Activated T-helper 1 cell treated with Interleukin-2 at 50 U/mL for 16 hours (primary cell): ENCODE results near the gene CTR9.

Source experiments
- DNase-seq: peaks from one replicate; pipeline ENCODE4 v3.0.0-alpha.2; 2020; ENCODE audit warnings: low read depth

The CTR9 gene

DNA sequence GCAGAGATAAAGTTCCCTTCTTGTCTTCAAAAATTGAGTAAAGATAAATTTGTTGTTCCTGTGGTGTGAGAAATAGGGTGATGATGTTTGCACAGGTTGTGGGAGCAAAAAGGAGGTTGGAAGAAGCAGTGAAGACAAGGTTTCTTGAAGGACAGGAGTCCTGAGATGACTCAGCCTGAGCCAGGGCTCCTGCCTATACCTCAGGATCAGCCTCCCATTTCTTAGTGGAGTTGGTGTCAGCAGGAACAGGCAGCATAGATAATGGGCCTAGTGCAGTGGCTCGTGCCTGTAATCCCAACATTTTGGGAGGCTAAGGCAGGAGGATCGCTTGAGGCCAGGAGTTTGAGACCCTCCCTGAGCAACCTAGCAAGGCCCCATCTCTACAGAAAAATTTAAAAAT is 29.0 kb downstream of the CTR9 start:
- no peak for DNase-seq

DNA sequence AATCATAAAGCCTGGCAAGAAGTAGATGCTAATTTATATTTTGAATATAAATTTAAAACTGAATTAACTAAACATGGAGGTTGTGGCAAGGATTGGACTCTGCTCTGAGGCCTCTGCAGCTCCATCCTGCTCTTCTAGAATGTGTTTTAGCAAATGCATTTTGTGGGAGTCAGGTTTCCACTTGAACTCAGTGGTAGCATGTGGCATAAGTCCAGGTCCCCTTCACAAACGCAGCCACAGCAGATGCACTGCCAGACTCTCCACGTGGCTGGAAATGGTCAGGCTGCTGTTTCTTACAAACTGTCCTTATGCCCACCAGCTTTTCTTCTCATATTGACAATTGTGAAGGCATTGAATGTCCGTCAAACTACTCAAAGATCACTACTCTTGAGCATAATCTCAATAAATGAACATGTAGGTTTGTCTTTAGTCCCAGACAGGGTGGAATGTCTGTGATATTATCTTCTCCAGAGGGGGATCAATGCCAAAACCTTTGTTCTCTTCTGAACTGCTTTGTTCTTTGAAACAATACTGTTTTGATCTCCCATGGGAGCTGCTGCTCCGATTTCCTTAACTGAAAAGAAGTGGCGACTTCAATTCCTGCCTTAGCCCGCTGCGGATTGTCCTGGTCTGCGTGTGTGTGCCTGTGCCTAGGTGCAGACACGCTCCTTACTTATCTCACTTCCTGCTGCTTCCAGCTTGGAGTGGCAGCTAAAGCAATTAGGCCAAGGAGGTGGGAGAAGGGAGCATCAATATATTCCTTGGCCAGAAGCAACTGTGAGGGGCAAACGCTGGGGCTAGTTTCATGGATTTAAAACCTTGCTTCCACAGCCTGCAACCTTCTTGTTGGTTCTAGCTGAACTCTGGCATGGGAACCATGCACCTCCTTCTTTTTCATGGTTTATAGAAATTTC is 33.4 kb downstream of the CTR9 start:
- no peak for DNase-seq

DNA sequence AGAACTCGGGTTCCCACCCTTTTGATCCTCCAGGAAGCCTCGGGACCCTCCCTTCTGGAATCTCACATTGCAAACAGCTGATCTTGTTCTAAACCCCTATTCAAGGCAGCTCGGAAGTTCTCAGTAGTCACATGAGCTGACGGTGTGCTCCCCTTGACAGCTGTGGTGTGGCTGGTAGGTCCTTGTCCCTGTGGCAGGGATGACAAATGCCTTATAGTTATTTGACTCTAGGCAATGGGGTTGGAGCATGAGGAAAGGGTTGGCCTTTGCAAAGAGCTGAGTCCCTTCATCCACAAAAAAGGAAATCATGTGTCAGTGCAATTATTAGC is 34.1 kb downstream of the CTR9 start:
- DNase-seq = no peak

DNA sequence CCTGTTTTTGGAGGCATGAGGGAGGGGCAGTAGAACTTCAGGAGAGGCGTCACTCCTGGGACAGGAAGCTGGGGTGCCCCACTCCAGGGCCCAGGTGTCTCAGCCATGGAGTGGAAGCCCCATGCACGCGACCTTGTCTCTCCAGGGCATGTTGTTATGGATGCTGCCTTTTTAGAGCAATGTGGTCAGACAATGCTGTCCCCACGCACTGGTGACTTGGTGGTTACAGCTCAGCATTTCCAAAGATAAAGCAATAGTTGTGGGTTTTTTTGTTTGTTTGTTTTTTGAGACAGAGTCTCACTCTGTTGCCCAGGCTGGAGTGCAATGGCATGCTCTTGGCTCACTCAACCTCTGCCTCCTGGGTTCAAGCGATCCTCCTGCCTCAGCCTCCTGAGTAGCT is 35.4 kb downstream of the CTR9 start:
- DNase-seq = no peak

DNA sequence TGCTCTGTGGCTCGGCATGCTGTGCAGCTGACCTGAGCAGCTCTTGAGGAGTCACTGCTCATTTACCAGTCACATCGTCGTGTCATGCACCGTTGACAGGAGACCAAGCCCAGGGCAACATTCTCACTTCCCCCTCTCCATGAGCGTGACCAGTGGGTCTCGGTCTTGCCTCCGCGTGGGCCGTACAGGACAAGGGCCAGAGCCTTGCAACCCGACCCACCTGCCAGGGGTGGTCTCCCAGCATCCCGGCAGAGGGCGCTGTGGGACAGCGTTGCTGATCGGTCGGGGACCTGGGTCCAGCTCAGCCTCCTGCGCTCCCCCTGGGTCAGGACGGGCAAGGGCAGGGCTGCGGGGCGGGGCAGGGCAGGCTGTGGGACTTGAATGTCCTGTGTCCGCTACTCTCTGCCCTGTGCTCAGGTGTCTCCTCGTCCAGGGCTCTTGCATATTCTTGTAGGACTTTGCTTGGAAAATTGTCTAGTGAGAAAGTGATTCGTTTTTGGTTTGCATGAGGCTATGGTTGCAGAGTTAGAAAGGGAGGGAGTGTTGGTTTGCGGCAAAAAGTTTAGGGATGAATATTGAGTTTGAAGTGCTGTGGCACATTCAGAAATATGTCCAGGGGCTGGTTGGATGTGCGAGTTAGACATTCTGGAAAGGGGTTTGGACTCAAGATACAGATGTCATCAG is 41.5 kb downstream of the CTR9 start:
- DNase-seq = peak; percentile 71

DNA sequence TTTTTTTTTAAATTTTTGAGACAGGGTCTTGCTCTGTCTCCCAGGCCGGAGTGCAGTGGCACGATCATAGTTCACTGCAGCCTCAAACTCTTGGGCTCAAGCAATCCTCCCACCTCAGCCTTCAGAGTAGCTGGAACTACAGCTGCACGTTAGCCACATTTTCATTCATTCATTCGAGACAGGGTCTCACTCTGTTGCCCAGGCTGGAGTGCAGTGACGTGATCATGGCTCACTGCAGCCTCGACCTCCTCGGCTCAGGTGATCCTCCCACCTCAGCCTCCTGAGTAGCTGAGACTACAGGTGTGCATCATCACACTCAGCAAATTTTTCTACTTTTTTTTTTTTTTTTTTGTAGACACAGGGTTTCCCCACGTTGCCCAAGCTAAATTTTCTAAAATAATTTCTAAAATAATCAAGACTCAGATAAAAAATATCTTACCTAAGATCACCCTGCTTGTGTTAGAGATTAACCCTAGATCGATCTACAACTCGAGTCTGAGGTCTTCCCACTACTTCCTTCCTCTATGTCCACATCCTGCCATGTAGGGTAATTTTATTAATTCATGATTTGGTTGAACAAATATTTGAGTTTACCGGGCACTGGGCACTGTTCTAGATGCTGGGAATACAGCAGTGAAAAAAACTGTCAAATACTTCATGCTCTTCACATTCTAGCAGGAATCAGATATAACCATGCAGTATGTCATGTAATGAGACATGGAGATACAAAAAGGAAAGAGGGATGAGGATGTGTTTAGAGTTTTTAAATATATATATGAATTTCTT is 42.6 kb downstream of the CTR9 start:
- DNase-seq = no peak

DNA sequence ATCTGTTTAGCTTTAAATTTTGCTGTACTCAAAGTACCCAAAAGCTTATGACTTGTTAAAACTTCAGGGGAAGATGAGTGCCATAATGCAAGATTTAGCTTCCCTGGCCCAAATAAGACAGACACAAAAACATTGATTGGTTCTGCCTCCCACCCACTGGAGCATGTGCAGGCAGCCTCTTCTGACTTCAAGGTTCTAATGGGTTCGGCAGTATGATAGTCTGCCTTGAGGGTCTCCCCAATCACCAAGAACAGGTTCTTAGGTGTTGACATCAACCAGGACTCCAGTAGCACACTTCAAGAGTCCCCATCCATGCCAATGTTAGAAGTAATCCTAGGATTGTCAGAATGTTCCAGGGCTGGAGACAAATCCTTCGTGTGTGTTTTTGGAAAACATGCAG is 45.1 kb downstream of the CTR9 start:
- no peak for DNase-seq

DNA sequence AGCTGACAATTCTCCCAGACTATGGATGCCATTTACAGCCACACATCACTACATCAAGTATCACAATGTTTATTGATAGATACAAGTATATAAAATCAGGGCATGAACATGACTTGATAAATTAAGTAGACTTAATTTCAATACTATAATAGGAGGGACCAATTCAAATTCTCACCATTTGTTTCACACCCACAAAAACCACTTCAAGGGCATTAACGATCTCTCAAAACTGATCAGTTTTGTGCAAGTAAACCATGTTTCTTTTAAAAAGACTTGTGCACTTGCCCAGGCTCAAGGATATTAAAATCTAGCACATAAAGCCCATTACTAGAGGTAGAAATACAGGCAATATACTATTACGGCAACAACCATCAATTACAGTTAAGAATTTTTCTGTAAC is 46.0 kb downstream of the CTR9 start:
- DNase-seq = no peak

DNA sequence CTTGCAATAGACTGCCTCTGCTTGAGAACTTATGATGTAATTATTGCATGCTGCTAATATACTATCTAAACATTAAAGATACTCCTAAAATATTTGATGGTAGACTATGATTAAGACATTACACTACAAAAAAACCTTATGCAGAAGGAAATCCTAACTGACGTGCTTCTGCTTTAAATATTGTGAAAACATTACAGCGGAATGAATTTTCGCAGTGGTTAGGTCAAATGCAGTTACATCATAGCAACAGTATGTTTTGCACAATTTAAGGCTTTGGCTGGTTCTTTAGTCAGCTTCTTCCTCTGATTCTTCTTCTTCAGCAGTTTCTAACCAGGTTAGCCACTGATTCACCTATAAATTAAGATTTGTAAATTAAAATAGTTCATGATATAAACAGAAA is 46.5 kb downstream of the CTR9 start:
- DNase-seq = no peak

DNA sequence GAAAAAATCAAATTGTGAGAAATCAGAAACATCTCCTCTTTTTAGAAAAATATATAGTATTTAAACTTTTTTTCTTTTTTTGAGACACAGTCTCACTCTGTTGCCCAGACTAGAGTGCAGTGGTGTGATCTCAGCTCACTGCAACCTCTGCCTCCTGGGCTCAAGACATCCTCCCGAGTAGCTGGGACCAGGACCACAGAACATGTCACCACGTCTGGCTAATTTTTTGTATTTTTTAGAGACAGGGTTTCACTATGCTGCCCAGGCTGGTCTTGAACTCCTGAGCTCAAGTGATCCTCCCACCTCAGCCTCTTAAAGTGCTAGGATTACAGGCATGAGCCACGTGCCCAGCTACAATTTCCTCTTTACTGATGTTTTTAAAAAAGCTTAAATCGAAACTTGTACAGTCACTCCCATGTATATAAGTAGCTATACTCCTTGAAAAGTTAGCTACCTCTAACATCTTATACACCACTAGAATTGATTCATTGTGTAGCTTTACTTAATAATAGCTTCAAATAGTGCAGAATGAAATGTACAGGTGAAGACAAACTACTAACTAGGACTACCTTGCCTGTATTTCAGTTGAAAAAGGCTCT is 47.4 kb downstream of the CTR9 start:
- DNase-seq = no peak

DNA sequence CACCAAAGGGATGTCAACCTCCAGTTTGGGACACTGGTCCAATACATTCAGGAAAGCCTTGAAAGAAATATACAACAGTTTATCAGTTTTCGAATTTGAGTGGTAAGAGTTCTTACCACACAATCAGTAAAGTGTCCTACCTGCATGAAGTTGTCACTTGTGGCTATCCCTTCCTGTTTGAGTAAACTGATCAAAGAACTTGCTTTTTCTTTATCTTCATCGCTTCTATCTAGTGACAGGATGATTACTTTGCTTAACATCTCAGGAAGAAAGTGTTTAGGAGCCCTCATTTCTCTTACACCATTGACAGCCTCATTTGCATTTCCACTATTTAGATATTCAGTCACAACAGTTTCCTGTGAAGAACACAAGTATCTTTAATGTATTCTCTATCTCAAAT is 49.2 kb downstream of the CTR9 start:
- DNase-seq = no peak

DNA sequence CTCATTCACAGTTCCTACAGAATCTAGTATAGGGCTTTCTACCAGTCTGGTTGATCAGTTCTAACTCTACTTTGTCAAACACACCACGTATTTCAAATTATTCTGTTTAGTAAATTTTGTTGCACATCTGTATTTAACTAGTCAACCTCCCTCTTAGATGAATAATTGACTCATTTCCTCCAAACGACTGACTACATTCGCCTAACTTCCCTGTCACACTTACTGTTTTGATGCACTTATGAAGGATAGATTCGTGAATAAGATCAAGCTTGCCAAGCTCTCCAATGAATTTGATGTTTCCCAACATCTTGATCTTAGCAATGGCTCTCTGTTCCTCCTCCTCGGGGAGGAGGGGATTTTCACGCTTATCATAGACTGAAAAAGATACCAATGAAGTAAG is 52.6 kb downstream of the CTR9 start:
- no peak for DNase-seq

DNA sequence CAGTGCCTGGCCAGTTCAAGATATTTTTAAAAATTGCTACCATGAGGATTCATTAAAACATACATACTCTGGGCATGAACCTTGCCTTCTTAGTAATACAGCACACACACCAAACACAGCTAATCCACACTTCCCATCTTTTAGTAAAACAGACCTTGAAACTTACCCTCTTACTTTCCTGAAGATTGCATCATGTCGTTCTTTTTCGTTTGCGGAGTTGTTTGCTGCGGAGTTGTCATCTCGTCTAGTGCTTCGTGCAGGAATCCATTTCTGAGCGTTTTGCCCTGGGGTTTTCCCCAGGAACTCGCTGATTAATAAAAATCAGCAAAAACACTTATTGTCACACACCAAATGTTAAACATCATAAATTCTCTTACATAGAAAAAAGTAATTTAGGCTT is 54.7 kb downstream of the CTR9 start:
- no peak for DNase-seq

DNA sequence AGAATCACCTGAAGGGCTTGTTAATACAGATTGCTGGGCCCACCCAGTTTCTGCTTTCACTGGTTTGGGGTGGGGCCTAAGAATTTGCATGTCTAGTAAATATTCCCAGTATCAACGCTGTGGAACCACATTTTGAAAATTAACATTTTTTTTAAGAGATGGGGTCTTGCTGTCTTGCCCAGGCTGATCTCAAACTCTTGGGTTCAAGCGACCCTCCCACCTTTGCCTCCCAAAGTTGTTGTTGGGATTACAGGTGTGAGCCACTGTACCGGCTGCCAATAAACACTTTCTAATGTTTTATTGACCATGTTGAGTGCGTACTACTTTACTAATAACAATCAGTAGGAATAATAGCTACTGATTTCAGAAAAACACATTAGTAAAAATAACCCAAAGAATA is 55.2 kb downstream of the CTR9 start:
- no peak for DNase-seq

DNA sequence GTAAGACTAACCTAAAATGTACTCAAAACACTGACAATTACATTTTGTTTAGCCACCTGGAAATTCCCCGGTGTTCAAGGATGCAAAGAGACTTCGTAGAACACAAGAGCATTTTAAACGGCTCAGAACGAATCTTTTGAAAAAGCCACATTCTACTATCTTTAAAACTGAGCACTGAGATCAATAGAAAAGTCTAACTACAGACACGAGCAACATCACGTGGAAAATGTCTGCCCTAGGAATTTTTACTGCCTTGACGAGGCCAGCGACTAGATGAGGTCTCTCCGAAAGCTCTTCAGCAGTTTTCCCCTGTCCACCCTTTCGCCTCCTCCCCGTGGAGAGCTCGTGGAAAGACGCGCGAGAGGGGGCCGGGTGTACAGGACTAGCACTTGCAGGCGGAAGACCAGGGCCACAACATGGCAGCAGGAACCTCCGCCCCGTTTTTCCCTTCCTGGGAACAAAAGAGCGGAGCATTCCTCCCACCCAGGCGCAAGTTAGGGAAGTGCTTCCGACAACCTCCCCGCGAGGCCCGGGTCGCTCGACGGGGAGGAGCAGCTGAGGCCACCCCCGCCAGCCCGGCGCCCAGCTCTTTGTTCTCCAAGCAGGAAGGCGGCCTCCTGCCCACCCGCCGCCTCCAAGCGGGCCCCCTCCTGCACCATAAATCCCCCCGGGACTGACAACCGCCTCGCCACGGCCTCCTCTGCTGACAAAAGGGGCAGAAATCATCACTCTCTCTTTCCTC is 56.6 kb downstream of the CTR9 start:
- DNase-seq = peak; percentile 13

DNA sequence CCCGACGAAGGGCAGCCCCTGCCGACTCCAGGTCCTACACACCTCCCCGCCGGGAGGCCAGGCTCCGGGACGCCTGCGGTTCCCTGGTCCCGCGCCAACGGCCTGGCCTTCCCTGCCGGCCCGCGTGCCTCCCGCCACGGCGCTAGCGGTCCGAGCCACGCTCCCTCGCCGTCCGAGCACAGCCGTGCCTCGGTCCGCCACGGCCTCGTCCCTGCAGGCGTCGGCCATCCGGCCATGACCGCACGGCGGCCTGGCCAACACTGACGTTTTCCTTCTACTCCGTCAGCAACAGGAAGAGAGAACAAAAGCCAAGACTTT is 57.1 kb downstream of the CTR9 start:
- no peak for DNase-seq

DNA sequence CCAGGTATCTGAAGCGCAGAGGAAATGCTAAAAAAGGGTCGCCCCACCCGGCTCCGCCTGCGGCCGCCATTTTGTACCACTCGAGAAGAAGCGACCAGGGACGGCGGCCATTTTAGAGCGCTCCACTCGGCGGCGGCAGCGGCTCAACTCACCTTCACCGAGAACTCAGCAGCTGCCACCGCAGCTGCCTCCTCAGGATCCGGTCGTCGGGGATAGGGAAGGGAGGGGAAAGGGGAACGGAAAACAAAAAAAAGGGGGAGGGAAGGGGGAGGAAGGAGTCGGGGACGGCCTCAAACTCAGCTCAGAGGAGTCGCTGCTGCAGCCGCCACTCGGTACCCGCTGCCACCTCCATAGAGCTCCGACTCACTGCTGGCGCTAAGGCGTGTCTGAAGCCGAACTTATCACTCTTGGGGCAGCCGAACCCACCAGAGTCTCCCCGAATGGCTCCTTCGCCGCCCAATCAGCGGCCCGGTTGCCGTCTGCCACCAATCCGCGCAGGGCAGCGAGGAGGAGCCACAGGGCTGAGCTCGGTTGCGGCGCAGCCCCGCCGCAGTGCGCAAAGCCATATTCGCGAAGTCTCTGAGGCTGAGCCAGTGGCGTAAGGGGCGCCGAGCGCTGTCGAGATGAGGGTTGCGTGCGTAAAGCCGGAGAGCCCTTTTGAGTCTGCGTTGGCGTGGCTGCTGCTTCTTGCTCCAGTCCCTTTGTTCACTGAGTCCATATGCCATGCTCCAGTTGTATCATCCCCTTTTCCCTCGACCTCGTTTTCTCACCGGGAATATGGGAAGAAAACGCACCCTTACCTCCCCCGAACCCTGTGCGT is 57.7 kb downstream of the CTR9 start, which contains the start of gene EIF4G2:
Gene EIF4G2 (minus strand): TSS at position 374 of the 820 bp plus-strand sequence.
- peak; percentile 98 for DNase-seq

DNA sequence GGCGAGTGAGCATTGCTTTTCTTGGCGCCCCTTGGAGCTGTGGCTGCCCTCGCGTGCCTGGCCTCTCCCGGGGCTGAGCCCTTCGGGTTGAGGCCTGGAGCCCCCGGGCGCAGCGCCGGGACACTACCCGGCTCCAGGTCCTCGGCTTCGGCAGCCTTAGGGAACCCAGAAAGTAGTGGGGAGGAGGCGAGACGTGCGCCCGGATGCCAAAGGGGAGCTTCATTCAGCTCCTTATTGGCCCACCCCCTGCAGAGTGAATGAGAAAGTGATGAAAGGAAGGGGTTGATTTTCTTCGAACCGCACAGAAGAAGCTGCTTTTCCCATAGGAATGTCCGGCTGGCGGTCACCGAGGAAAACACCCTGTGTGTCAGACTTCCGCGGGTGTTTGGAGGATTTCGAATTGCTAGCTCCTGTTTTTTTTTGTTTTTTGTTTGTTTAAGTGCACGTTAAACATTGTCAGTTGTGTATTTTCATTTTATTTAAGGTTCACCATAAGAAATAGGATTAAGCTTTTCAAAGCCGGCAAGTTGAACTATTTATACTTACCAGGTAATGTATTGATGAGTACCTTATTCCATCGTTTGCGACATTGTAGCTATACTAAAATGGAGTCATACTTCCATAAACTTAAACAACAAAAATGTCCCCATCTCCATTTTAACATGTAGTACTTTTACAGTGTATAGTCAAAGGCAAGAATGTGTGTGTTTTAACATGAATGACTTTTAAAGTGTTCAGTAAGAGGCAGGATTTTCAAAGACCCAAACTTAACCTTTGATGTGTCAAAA is 58.5 kb downstream of the CTR9 start:
- peak; percentile 35 for DNase-seq

DNA sequence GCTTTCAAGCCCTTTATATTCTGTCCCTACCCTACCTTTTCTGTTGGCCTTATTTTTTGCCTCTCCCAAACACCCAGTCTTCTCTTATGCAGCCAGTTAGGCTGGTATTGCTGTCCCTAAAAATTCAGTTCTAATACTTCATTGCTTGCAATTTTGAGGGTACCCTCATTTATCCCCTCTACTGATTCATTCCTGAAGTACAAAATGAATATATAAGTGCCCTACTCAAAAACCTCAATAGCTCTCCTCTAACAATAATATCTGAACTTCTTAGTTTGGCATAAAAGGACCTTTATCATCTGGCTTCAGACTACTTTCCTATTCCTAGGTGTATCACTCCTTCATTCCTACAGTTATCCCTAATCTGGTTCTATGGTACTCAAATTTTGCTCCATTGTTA is 62.9 kb downstream of the CTR9 start:
- no peak for DNase-seq

DNA sequence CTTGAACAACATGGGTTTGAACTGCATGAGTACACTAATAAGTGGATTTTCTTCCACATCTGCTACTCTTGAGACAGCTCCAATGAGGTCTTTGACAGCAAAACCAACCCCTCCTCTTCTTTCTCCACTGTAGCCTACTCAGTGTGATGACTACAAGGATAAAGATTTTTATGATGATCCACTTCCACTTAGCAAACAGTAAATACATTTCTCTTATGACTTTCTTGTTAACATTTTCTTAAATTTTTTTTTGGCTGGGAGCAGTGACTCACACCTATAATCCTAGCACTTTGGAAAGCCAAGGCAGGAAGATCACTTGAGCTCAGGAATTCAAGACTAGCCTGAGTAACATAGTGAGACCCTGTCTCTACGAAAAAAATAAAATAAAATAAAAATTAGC is 67.5 kb downstream of the CTR9 start:
- no peak for DNase-seq
